A549 (cell line): ENCODE measurements around the gene ARMC9. TPM values are rescaled to one million over a fixed set of nuclear protein-coding genes. Genes with fewer than 3 reads are reported as not detected.

Experiments
- ATAC-seq, 2 experiments: fragments of 200-7000 bp in 1 of 2; fragments of >200 bp in 1 of 2; cut with Nextera tagmentation in 1 of 2; cut with Tn5 transposase in 1 of 2; 3 replicates each; pipeline versions ENCODE4 v1.8.0 to v1.9.1; 2018 to 2020; ENCODE audit warnings: mild to moderate bottlenecking in 1 of 2, moderate library complexity in 1 of 2
- CTCF ChIA-PET: fragments of 300-600 bp; sonication (Branson Sonifier 250); formaldehyde crosslinking; extraction: SDS; loops from one replicate; lab custom pipeline; 2021; ENCODE audit warnings: antibody characterized with exemption, inconsistent platforms; lab: Yijun Ruan, JAX
- POLR2A ChIA-PET: fragments of 350-600 bp; formaldehyde crosslinking; extraction: SDS; loops from one replicate; lab custom pipeline; 2021; ENCODE audit warnings: antibody characterized with exemption, inconsistent platforms; lab: Yijun Ruan, JAX
- DNase-seq, 2 experiments: peaks; one replicate each; pipeline versions ENCODE4 v3.0.0 to v3.0.0-alpha.2; 2011 to 2016; ENCODE audit warnings: low read depth in 1 of 2, low spot score in 1 of 2
- FAIRE-seq: peaks from 2 replicates; lab custom pipeline; 2011; peaks lifted over from hg19 to GRCh38; lab: Jason Lieb, UNC
- H3K27ac ChIP-seq, 2 experiments: fragments of >200 bp; sonication (Bioruptor Twin); formaldehyde crosslinking; 3 replicates each; pipeline ENCODE4 v1.5.1; 2016 to 2017
- H3K4me1 ChIP-seq: fragments of >200 bp; sonication (Bioruptor Twin); formaldehyde crosslinking; 3 replicates; pipeline ENCODE4 v1.6.1; 2016
- H3K4me2 ChIP-seq: fragments of >200 bp; sonication (Bioruptor Twin); formaldehyde crosslinking; 3 replicates; pipeline ENCODE4 v1.6.1; 2016
- H3K4me3 ChIP-seq: fragments of >200 bp; sonication (Bioruptor Twin); formaldehyde crosslinking; 3 replicates; pipeline ENCODE4 v1.5.1; 2016
- H3K9me3 ChIP-seq: fragments of >200 bp; sonication (Bioruptor Twin); formaldehyde crosslinking; 3 replicates; pipeline ENCODE4 v1.6.1; 2016
- BHLHE40 ChIP-seq: IDR thresholded peaks from 2 replicates; pipeline ENCODE4 v1.6.1; 2012; ENCODE audit warnings: low read depth, low read length, inconsistent platforms
- CEBPB ChIP-seq, 2 experiments: fragments of >200 bp in 1 of 2; sonication (Bioruptor Twin) in 1 of 2; formaldehyde crosslinking in 1 of 2; IDR thresholded peaks; 2 replicates each; pipeline ENCODE4 v1.6.1; 2012 to 2016
- CTCF ChIP-seq: fragments of >200 bp; sonication (Bioruptor Twin); formaldehyde crosslinking; IDR thresholded peaks from 3 replicates; pipeline ENCODE4 v1.5.1; 2016
- ESRRA ChIP-seq: fragments of 150-350 bp; IDR thresholded peaks from 2 replicates; pipeline ENCODE4 v1.6.1; 2014; ENCODE audit warnings: mild to moderate bottlenecking, low read length, borderline replicate concordance
- FOSB ChIP-seq: fragments of 250-450 bp; sonication (Bioruptor Pico); IDR thresholded peaks from 2 replicates; pipeline ENCODE4 v1.5.0; 2020; ENCODE audit warnings: mild to moderate bottlenecking, moderate library complexity
- FOXS1 ChIP-seq: fragments of 250-450 bp; sonication (Bioruptor Pico); IDR thresholded peaks from 2 replicates; pipeline ENCODE4 v1.5.0; 2020; ENCODE audit warnings: mild to moderate bottlenecking, moderate library complexity
- HEYL ChIP-seq: fragments of 250-450 bp; sonication (Bioruptor Pico); IDR thresholded peaks from 2 replicates; pipeline ENCODE4 v1.8.0; 2021; ENCODE audit warnings: mild to moderate bottlenecking, moderate library complexity
- HOXB5 ChIP-seq: fragments of 250-450 bp; sonication (Bioruptor Pico); IDR thresholded peaks from 2 replicates; pipeline ENCODE4 v1.5.0; 2020; ENCODE audit warnings: mild to moderate bottlenecking, moderate library complexity
- JUNB ChIP-seq: fragments of >200 bp; sonication (Bioruptor Twin); formaldehyde crosslinking; IDR thresholded peaks from 2 replicates; pipeline ENCODE4 v1.6.1; 2016
- MAFK ChIP-seq: fragments of 450-650 bp; IDR thresholded peaks from 2 replicates; pipeline ENCODE4 v1.6.1; 2014; ENCODE audit not compliant: partially characterized antibody
- MAZ ChIP-seq: fragments of 150-350 bp; IDR thresholded peaks from 2 replicates; pipeline ENCODE4 v1.6.1; 2014; ENCODE audit warnings: antibody characterized with exemption, low read depth, low read length, borderline replicate concordance
- NPAS2 ChIP-seq: fragments of 250-450 bp; sonication (Bioruptor Pico); IDR thresholded peaks from 2 replicates; pipeline ENCODE4 v1.8.0; 2022; ENCODE audit warnings: mild to moderate bottlenecking, moderate library complexity, borderline replicate concordance
- NR3C1 ChIP-seq: fragments of >200 bp; sonication (Bioruptor Twin); formaldehyde crosslinking; IDR thresholded peaks from 3 replicates; pipeline ENCODE4 v1.6.1; 2017
- POLR2AphosphoS2 ChIP-seq: conservative IDR thresholded peaks from 2 replicates; pipeline ENCODE4 v1.6.1; 2012; ENCODE audit warnings: low read length, improper control_type of control experiment, inconsistent platforms
- RAD21 ChIP-seq, 2 experiments: fragments of >200 bp in 1 of 2; sonication (Bioruptor Twin) in 1 of 2; formaldehyde crosslinking in 1 of 2; IDR thresholded peaks in 1 of 2; conservative IDR thresholded peaks in 1 of 2; 2 replicates in 1 of 2; 3 replicates in 1 of 2; pipeline ENCODE4 v1.6.1; 2012 to 2018; ENCODE audit warnings: inconsistent platforms in 1 of 2
- RCOR1 ChIP-seq: fragments of 150-350 bp; IDR thresholded peaks from 2 replicates; pipeline ENCODE4 v1.6.1; 2014; ENCODE audit warnings: antibody characterized with exemption, low read length, low read depth
- RFX5 ChIP-seq: fragments of 450-650 bp; IDR thresholded peaks from 2 replicates; pipeline ENCODE4 v1.7.1; 2014; ENCODE audit warnings: antibody characterized with exemption, mild to moderate bottlenecking, moderate library complexity
- SMC3 ChIP-seq: fragments of >200 bp; sonication (Bioruptor Twin); formaldehyde crosslinking; IDR thresholded peaks from 3 replicates; pipeline ENCODE4 v1.6.1; 2018; ENCODE audit warnings: inconsistent platforms
- USF2 ChIP-seq: fragments of 450-650 bp; IDR thresholded peaks from 2 replicates; pipeline ENCODE4 v1.6.1; 2014; ENCODE audit warnings: antibody characterized with exemption
- ZNF302 ChIP-seq: fragments of 250-450 bp; sonication (Bioruptor Pico); IDR thresholded peaks from 2 replicates; pipeline ENCODE4 v1.9.0; 2021; ENCODE audit warnings: inconsistent platforms, mild to moderate bottlenecking, moderate library complexity
- ZSCAN20 ChIP-seq: fragments of 250-450 bp; sonication (Bioruptor Pico); IDR thresholded peaks from 2 replicates; pipeline ENCODE4 v1.8.0; 2022; ENCODE audit warnings: mild to moderate bottlenecking, moderate library complexity
- WGBS: methylation state at CpG from one replicate; pipeline ENCODE4 v1.1.6; 2017; ENCODE audit errors: missing lambda C conversion rate; 5-methylcytosine and 5-hydroxymethylcytosine counted together
- polyA plus RNA-seq, 4 experiments: library from polyadenylated mRNA; depleted of rRNA in 3 of 4; stranded (reverse); fragments of >200 nt; fragmentation: RNase III in 1 of 4; extraction: RNeasy Plus Mini Kit Qiagen cat#74134 plus additional on column Dnase treatment in 1 of 4; gene quantifications; 2 replicates in 3 of 4; 3 replicates in 1 of 4; pipeline ENCODE4 v1.2.3, GENCODE V29; 2011 to 2017

ARMC9 gene
- polyA plus RNA-seq, 2 of the 4 experiments (the other 2 are of a cell fraction): 12.0 to 14.1 TPM

GRCh38 chr2:231227310-231228162, 29.1 kb downstream of the ARMC9 start:
- Histone ChIP-seq H3K4me1 (peaks cover 5% of the 10 kb centered on the region; the same call in 1 of the 3 replicates), H3K4me3 (no peak overlapping the region), H3K27ac (peak overlapping the region in 1 of 2 experiments; percentile 53; a peak in 1 of 6 replicates), H3K4me2 (no peak overlapping the region), H3K9me3 (no peaks in the 10 kb centered on the region)
- FAIRE-seq (no peak), DNase-seq (peak; percentile 83 to 92), ATAC-seq (peak; percentile 99)
- TF ChIP-seq RFX5: no peak
- peak; percentile 28 for TF ChIP-seq MAFK
- TF ChIP-seq RAD21 (conservative IDR thresholded peaks at IDR 0.05 in 1 of 2, IDR thresholded peaks at IDR 0.05 in 1 of 2): peak; percentile 88 to 94
- no peak for TF ChIP-seq ZNF302
- no peak for TF ChIP-seq MAZ
- no peak for TF ChIP-seq NPAS2
- no peak for TF ChIP-seq NR3C1
- peak; percentile 87 for TF ChIP-seq CTCF
- TF ChIP-seq HOXB5: no peak
- peak; percentile 81 for TF ChIP-seq SMC3
- ChIA-PET POLR2A (interaction anchor here (1.3 kb wide), 1 partner anchor 185 kb away, joined by 4 read pairs; no protein-coding TSS in a partner anchor), CTCF (interaction anchor here (0.7 to 14.7 kb wide), 67 partner anchors 9 to 255 kb away, joined by 3 to 333 read pairs (median 4); partner anchors contain the start of genes ARMC9 and B3GNT7)
- WGBS: 66% methylated on average over 9 of the region's 12 CpGs

- Histone ChIP-seq H3K4me3 (no peak overlapping the region), H3K4me1 (peaks cover 5% of the 10 kb centered on the region; the same call in 1 of the 3 replicates), H3K27ac (no peak overlapping the region), H3K4me2 (no peak overlapping the region), H3K9me3 (no peaks in the 10 kb centered on the region)
- TF ChIP-seq FOXS1 (CRISPR knock-in tag) (no peak), CEBPB (IDR thresholded peaks at IDR 0.05) (no peak), JUNB (no peak)
- DNase-seq (no peak), ATAC-seq (peak; percentile 7 to 24; a peak in 2 of 6 replicates), FAIRE-seq (no peak)
- ChIA-PET POLR2A (no interaction called here), CTCF (interaction anchor here (0.7 to 14.7 kb wide), 40 partner anchors 9 to 234 kb away, joined by 3 to 333 read pairs (median 5); partner anchors contain the start of genes ARMC9 and B3GNT7)
- WGBS: 88% methylated on average over 6 of the region's 9 CpGs
Measured at GRCh38 chr2:231228223-231228622, 29.8 kb downstream of the ARMC9 start.

GRCh38 chr2:231228974-231229529, 30.6 kb downstream of the ARMC9 start:
- CTCF ChIA-PET: interaction anchor here (0.5 to 14.7 kb wide), 11 partner anchors 8 to 223 kb away, joined by 3 to 333 read pairs (median 15); no protein-coding TSS in a partner anchor
- FAIRE-seq (no peak), DNase-seq (no peak)
- WGBS: 54% methylated on average over 5 of the region's 5 CpGs
- TF ChIP-seq ESRRA (no peak), BHLHE40 (no peak), RCOR1 (no peak), ZSCAN20 (CRISPR knock-in tag) (no peak), FOXS1 (CRISPR knock-in tag) (no peak), FOSB (CRISPR knock-in tag) (no peak), HEYL (CRISPR knock-in tag) (no peak), POLR2AphosphoS2 (no peak), USF2 (no peak)
- TF ChIP-seq, all 56 proteins: peak for 0
- H3K4me1 ChIP-seq: peaks cover 5% of the 10 kb centered on the region; the same call in 1 of the 3 replicates
- H3K9me3 ChIP-seq: no peaks in the 10 kb centered on the region
- no peak overlapping the region for H3K4me3 ChIP-seq
- POLR2A ChIA-PET: no interaction called here
- no peak for ATAC-seq
- H3K27ac ChIP-seq: no peak overlapping the region
- no peak overlapping the region for H3K4me2 ChIP-seq
